Omental fat pad (tissue), 4 donors: Measurements from ENCODE around the gene SIK3. TPM values are rescaled to one million over a fixed set of nuclear protein-coding genes. Genes with fewer than 3 reads are reported as not detected.

Experiments used
- ATAC-seq: fragments of 150-250 bp; one replicate; pipeline ENCODE4 v1.9.1; 2016; ENCODE audit warnings: mild to moderate bottlenecking, moderate library complexity; ENCODE audit not compliant: low FRiP score
- DNase-seq: peaks from one replicate; pipeline ENCODE4 v3.0.0-alpha.2; 2019; ENCODE audit warnings: low spot score
- CTCF ChIP-seq, 3 donors: fragments of 450-650 bp; IDR thresholded peaks; one replicate each; pipeline ENCODE4 v1.5.1; 2016 to 2017; ENCODE audit warnings: antibody characterized with exemption in 3 of 3, mild to moderate bottlenecking in 3 of 3, moderate library complexity in 2 of 3
- total RNA-seq, 4 donors: library from RNA; depleted of rRNA; stranded (reverse); fragments of >200 nt; gene quantifications; one replicate each; pipeline ENCODE4 v1.1.0, GENCODE V29; 2016

The SIK3 gene
- total RNA-seq, 4 donors from 2014 or later, result 31.2 to 54.6 (median 50.2) TPM

GRCh38 chr11:117017456-117017855, 80.8 kb downstream of the SIK3 start:
- TF ChIP-seq CTCF (IDR thresholded peaks at IDR 0.05), result no peak
- no peak for ATAC-seq
- no peak for DNase-seq

GRCh38 chr11:117016747-117017146, 81.5 kb downstream of the SIK3 start:
- ATAC-seq, result no peak
- no peak for TF ChIP-seq CTCF (IDR thresholded peaks at IDR 0.05)
- DNase-seq, result no peak

GRCh38 chr11:117016246-117016645, 82.0 kb downstream of the SIK3 start:
- ATAC-seq (no peak), DNase-seq (no peak)
- TF ChIP-seq CTCF (IDR thresholded peaks at IDR 0.05), result no peak

GRCh38 chr11:117011541-117011898, 86.7 kb downstream of the SIK3 start:
- TF ChIP-seq CTCF (IDR thresholded peaks at IDR 0.05), result no peak
- DNase-seq, result no peak
- ATAC-seq, result no peak

- ATAC-seq, result peak; percentile 73
- TF ChIP-seq CTCF (IDR thresholded peaks at IDR 0.05), result no peak
- no peak for DNase-seq
Measured at GRCh38 chr11:117010808-117011540, 87.3 kb downstream of the SIK3 start.

GRCh38 chr11:117009905-117010605, 88.2 kb downstream of the SIK3 start:
- ATAC-seq (no peak), DNase-seq (no peak)
- no peak for TF ChIP-seq CTCF (IDR thresholded peaks at IDR 0.05)

- ATAC-seq (no peak), DNase-seq (no peak)
- no peak for TF ChIP-seq CTCF (IDR thresholded peaks at IDR 0.05)
Measured at GRCh38 chr11:117005758-117006157, 92.5 kb downstream of the SIK3 start.
